Caco-2 (cell line): ENCODE data around the gene CD55. TPM values are rescaled to one million over a fixed set of nuclear protein-coding genes. Genes with fewer than 3 reads are reported as not detected.

Experiments
- BruUV-seq: library from RNA; stranded (reverse); fragments of 400-500 nt; replicated peaks from 2 replicates; lab custom pipeline; 2021; lab: Mats Ljungman, UMichigan
- CTCF ChIA-PET: fragments of 300-600 bp; sonication (Branson Sonifier 250); formaldehyde crosslinking; loops from one replicate; lab custom pipeline; 2022; ENCODE audit warnings: antibody characterized with exemption; lab: Charles Lee
- POLR2A ChIA-PET: fragments of 300-600 bp; sonication (Branson Sonifier 250); formaldehyde crosslinking; loops from one replicate; lab custom pipeline; 2022; ENCODE audit warnings: antibody characterized with exemption; lab: Charles Lee
- DNase-seq, 2 experiments: peaks; one replicate each; pipeline versions ENCODE4 v3.0.0 to v3.0.0-alpha.2; 2020 to 2022
- H3K27me3 ChIP-seq: replicated peaks from 2 replicates; pipeline ENCODE4 v1.6.0; 2011; ENCODE audit warnings: low read length; ENCODE audit not compliant: control insufficient read depth, insufficient read depth
- H3K36me3 ChIP-seq: 2 replicates; pipeline ENCODE4 v1.5.1; 2011; ENCODE audit warnings: low read length; ENCODE audit not compliant: control insufficient read depth, insufficient read depth
- H3K4me1 ChIP-seq: fragments of 250-450 bp; sonication (Bioruptor Pico); 2 replicates; pipeline ENCODE4 v1.5.1; 2020; ENCODE audit warnings: mild to moderate bottlenecking
- H3K4me3 ChIP-seq: 2 replicates; pipeline ENCODE4 v1.5.1; 2011; ENCODE audit warnings: low read depth, mild to moderate bottlenecking, control low read depth, low read length
- H3K9me3 ChIP-seq: fragments of 250-450 bp; sonication (Bioruptor Pico); 2 replicates; pipeline ENCODE4 v1.5.1; 2020; ENCODE audit warnings: mild to moderate bottlenecking, moderate library complexity
- H3K27ac Mint-ChIP-seq: one replicate; pipeline ENCODE4 v1.8.0; 2022; ENCODE audit warnings: mixed read lengths; ENCODE audit not compliant: unreplicated experiment
- H3K27me3 Mint-ChIP-seq: one replicate; pipeline ENCODE4 v1.8.0; 2022; ENCODE audit warnings: mixed read lengths; ENCODE audit not compliant: insufficient read depth, unreplicated experiment
- H3K36me3 Mint-ChIP-seq: one replicate; pipeline ENCODE4 v1.8.0; 2022; ENCODE audit warnings: mild to moderate bottlenecking, mixed read lengths; ENCODE audit not compliant: insufficient read depth, unreplicated experiment
- H3K4me1 Mint-ChIP-seq: one replicate; pipeline ENCODE4 v1.8.0; 2022; ENCODE audit warnings: low read depth, mixed read lengths; ENCODE audit not compliant: unreplicated experiment
- H3K4me3 Mint-ChIP-seq: one replicate; pipeline ENCODE4 v1.8.0; 2022; ENCODE audit warnings: mild to moderate bottlenecking, moderate library complexity, mixed read lengths; ENCODE audit not compliant: unreplicated experiment
- H3K9me3 Mint-ChIP-seq: one replicate; pipeline ENCODE4 v1.8.0; 2022; ENCODE audit warnings: mixed read lengths; ENCODE audit not compliant: unreplicated experiment
- intact Hi-C: fragments of 100-400 bp; cut with micrococcal nuclease; formaldehyde crosslinking; loops from one replicate; pipeline ENCODE4 v1.10.0; 2022; ENCODE audit not compliant: unreplicated experiment
- total RNA-seq: library from RNA; stranded (reverse); gene quantifications from 2 replicates; pipeline ENCODE4 v1.2.3, GENCODE V29; 2022
- TF ChIP-seq, protein P1 (sequence below), 2 experiments: fragments of 200-600 bp in 1 of 2; IDR thresholded peaks; 1 replicate in 1 of 2; 2 replicates in 1 of 2; pipeline versions ENCODE4 v1.5.1 to v1.8.0; 2011 to 2022; ENCODE audit warnings: antibody characterized with exemption in 1 of 2, control low read depth in 1 of 2, inconsistent platforms in 1 of 2, low read depth in 1 of 2, low read length in 1 of 2, mild to moderate bottlenecking in 1 of 2, moderate library complexity in 1 of 2; ENCODE audit not compliant: insufficient read depth in 1 of 2, severe bottlenecking in 1 of 2, unreplicated experiment in 1 of 2

Gene CD55
- total RNA-seq, 1 experiment from 2014 or later: 195 TPM

DNA sequence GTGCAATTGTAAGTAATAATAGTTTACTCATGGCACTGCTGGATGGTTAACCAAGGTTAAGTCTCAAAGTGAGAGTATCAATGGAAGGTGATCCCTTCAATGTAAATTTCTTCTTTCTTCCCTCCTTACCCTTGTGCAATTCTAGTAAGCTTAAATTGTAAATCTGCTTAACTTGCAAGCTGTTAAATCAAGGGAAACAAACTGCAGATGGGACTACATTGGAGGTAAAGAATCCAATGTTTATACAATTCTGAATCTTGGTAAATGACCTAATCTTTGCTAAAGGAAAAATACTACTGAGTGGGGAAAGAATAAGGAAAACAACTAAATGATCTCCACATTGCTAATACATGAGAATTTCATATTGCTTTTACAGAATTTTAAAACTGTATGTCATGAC is 6.7 kb upstream of the CD55 start:
- H3K4me1 ChIP-seq: peaks cover 64% of the 10 kb centered on the region
- Mint-ChIP-seq H3K36me3 (no peaks in the 10 kb centered on the region), H3K9me3 (no peaks in the 10 kb centered on the region), H3K27me3 (no peaks in the 10 kb centered on the region), H3K4me1 (peaks cover 30% of the 10 kb centered on the region), H3K4me3 (no peak overlapping the region), H3K27ac (peak overlapping the region; percentile 74)
- no TSS peak for BruUV-seq
- CTCF ChIA-PET: no interaction called here
- H3K9me3 ChIP-seq: no peaks in the 10 kb centered on the region
- TF ChIP-seq, protein P1, sequence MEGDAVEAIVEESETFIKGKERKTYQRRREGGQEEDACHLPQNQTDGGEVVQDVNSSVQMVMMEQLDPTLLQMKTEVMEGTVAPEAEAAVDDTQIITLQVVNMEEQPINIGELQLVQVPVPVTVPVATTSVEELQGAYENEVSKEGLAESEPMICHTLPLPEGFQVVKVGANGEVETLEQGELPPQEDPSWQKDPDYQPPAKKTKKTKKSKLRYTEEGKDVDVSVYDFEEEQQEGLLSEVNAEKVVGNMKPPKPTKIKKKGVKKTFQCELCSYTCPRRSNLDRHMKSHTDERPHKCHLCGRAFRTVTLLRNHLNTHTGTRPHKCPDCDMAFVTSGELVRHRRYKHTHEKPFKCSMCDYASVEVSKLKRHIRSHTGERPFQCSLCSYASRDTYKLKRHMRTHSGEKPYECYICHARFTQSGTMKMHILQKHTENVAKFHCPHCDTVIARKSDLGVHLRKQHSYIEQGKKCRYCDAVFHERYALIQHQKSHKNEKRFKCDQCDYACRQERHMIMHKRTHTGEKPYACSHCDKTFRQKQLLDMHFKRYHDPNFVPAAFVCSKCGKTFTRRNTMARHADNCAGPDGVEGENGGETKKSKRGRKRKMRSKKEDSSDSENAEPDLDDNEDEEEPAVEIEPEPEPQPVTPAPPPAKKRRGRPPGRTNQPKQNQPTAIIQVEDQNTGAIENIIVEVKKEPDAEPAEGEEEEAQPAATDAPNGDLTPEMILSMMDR (IDR thresholded peaks at IDR 0.05; ENCODE audit: insufficient read depth in 1 of 2, low read depth in 1 of 2, low read length in 1 of 2, severe bottlenecking in 1 of 2, unreplicated experiment in 1 of 2): no peak
- no peaks in the 10 kb centered on the region for H3K27me3 ChIP-seq
- no peak overlapping the region for H3K4me3 ChIP-seq
- DNase-seq: no peak
- intact Hi-C loops: no loop called here
- no peaks in the 10 kb centered on the region for H3K36me3 ChIP-seq
- POLR2A ChIA-PET: no interaction called here

DNA sequence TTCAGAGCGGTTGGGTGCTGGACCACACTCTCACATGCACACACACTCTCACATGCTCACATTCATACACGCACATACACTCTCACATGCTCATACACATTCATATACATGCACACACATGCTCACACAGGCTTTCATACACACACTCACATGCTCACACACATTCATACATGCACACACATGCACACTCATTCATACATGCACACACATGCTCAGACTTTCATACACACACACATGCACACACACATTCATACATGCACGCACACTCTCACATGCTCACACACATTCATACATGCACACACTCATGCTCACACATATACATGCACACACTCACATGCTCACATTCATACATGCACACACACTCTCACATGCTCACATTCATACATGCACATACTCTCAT is 6.0 kb upstream of the CD55 start:
- Mint-ChIP-seq H3K27ac (peak overlapping the region; percentile 74), H3K4me1 (peaks cover 28% of the 10 kb centered on the region)

DNA sequence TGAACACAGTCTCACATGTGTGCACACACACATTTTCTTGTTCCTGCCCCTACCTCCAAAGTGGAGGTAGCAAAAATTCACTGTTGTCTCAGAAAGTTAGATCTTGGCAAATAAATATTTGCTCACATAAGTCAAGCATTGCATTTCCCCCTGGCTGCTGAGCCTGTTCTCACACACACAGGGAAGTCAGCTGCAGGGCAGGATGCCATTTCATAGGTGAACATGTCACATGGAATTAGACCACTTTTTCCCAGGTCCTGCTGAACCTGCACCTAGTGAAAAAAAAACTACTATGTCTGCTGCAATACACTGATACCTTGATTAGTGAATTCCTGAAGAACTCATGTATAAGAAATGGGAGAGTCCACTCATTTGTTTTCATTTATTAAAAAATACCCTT is 5.3 kb upstream of the CD55 start:
- Mint-ChIP-seq H3K36me3 (peaks cover 4% of the 10 kb centered on the region), H3K27me3 (no peaks in the 10 kb centered on the region), H3K4me3 (peak overlapping the region; percentile 58), H3K9me3 (no peaks in the 10 kb centered on the region), H3K4me1 (peaks cover 28% of the 10 kb centered on the region), H3K27ac (peak overlapping the region; percentile 74)
- TF ChIP-seq, protein P1 (IDR thresholded peaks at IDR 0.05; ENCODE audit: insufficient read depth in 1 of 2, low read depth in 1 of 2, low read length in 1 of 2, severe bottlenecking in 1 of 2, unreplicated experiment in 1 of 2): no peak
- no peaks in the 10 kb centered on the region for H3K27me3 ChIP-seq
- BruUV-seq: no TSS peak
- intact Hi-C loops: loop anchor here (1.0 to 2.0 kb wide), 3 partner anchors 33 to 228 kb away; partner anchors contain the start of gene C4BPB
- peaks cover 57% of the 10 kb centered on the region for H3K4me1 ChIP-seq
- ChIA-PET CTCF (interaction anchor here (0.7 kb wide), 1 partner anchor 17 kb away, joined by 4 read pairs; no protein-coding TSS in a partner anchor), POLR2A (no interaction called here)
- DNase-seq: peak; percentile 65 to 67
- H3K36me3 ChIP-seq: no peaks in the 10 kb centered on the region
- H3K9me3 ChIP-seq: no peaks in the 10 kb centered on the region
- no peak overlapping the region for H3K4me3 ChIP-seq

More for the DNA sequence above, 6.0 kb upstream of the CD55 start:
- Histone ChIP-seq H3K9me3 (no peaks in the 10 kb centered on the region), H3K4me3 (no peak overlapping the region), H3K27me3 (no peaks in the 10 kb centered on the region), H3K36me3 (no peaks in the 10 kb centered on the region), H3K4me1 (peaks cover 60% of the 10 kb centered on the region)
- no peaks in the 10 kb centered on the region for H3K27me3 Mint-ChIP-seq
- TF ChIP-seq, protein P1 (IDR thresholded peaks at IDR 0.05; ENCODE audit: insufficient read depth in 1 of 2, low read depth in 1 of 2, low read length in 1 of 2, severe bottlenecking in 1 of 2, unreplicated experiment in 1 of 2): no peak
- ChIA-PET CTCF (interaction anchor here (0.7 kb wide), 1 partner anchor 18 kb away, joined by 4 read pairs; no protein-coding TSS in a partner anchor), POLR2A (interaction anchor here (0.5 kb wide), 1 partner anchor 1994 kb away, joined by 4 read pairs; no protein-coding TSS in a partner anchor)
- no peaks in the 10 kb centered on the region for H3K9me3 Mint-ChIP-seq
- no TSS peak for BruUV-seq
- DNase-seq: no peak
- H3K36me3 Mint-ChIP-seq: no peaks in the 10 kb centered on the region
- peak overlapping the region; percentile 58 for H3K4me3 Mint-ChIP-seq
- intact Hi-C loops: no loop called here
